Measurements from ENCODE around the gene SATB2. TPM values are rescaled to one million over a fixed set of nuclear protein-coding genes. Genes with fewer than 3 reads are reported as not detected.

SATB2 gene
- total RNA-seq, result 1.3 and 2.0 TPM in 2 replicates

DNA sequence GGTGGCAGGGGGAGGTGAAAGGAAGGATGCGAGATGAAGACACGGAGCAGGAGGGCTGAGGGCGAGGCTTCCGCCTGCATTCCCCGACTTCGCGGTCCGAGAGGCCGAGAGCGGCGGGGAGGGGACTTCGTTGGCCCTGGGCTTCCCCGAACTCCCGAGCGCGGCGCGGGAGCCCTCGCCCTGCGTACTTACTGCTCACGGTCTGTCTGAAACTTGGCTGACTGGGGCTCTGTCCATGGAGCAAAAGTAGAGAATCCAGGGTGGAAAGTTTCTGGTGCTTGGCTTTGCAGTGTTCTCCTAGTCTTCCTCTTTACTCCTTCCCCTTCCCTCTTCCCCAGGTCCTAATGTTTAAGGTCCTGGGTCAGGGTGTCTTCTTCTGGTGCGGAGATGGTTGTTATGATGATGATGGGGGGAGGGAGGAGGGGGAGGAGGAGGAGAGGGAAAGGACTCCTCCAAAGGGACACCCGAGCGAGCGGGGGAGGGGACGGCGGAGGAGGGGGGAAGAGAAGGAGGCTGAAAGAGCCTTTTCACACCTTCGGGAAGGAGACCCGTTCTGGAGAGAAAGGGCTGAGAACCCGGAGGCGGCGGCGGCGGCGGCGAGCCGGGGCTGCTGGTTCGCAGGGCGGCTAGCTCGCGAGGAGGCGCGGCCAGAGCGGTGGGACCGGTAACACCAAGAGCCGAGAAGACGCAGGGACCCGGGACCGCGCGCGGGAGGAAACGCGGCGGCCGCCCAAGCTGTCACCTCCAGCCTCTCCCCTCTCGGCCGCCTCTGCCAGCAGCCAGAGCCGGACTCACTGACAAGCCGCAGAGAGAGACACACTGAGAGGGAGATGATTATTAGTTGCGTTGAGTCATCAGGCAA lies at the start of gene SATB2:
TSS of gene SATB2 (minus strand) at position 793 of the 862 bp plus-strand sequence. CDS start 1,902 bp downstream, outside the sequence.
- no peak for DNase-seq (ENCODE audit: low read depth, low spot score)

DNA sequence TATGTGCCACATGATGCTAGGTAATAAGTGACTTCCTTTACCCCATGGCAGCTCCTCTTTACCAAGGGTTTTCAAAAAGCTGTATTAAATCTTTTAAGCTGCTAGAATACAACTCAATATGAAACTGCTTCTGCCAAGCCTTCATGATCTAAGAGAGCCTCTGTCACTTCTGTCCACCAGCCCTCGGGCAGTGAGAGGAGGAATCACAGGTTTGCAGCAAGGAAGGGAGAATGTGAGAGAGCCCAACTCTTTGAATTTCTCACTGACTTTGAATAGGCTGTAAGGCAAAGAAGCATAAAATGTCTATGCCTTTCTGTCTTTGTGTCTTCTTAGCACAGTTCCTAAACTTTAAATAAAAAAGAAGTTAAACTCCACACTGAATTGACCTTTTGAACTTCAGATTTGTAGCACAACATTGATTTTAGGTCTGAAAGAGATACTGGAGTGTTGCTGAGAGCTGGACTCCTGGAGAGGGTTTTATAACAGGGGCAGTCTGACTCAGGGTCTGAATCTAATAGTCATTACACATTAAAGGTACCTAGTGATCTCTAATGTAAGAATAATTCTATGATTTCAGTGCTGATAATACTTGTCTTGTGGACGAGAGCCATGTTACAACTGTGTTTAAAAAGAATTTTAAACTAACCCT lies 48.1 kb upstream of the SATB2 start:
- no peak for DNase-seq (ENCODE audit: low read depth, low spot score)

DNA sequence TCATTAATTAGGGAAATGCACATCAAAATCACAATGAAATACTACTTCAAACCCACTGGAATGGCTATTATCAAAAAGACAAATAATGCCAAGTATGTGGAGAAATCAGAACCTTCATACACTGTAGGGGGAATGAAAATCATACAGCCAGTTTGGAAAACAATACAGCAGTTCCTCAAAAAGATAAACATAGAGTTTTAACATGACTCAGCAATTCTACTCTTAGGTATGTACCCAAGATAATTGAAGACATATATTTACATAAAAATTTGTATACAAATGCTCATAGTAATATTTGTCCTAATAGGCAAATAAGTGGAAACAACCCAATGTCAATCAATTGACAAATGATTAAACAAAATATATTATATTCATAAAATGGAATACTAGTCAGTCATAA lies 45.4 kb upstream of the SATB2 start:
- DNase-seq (ENCODE audit: low read depth, low spot score), result no peak

DNA sequence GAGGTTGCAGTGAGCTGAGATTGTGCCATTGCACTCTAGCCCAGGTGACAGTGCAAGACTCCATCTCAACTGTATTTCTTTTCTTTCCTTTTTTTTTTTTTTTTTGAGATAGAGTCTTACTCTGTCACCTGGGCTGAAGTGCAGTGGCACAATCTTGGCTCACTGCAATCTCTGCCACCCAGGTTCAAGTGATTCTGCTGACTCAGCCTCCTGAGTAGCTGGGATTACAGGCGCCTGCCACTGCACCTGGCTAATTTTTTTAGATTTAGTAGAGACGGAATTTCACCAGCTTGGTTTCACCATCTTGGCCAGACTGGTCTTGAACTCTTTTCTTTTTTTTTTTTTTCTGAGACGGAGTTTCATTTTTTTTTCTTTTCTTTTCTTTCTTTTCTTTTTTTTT lies 41.3 kb upstream of the SATB2 start:
- DNase-seq (ENCODE audit: low read depth, low spot score), result no peak

DNA sequence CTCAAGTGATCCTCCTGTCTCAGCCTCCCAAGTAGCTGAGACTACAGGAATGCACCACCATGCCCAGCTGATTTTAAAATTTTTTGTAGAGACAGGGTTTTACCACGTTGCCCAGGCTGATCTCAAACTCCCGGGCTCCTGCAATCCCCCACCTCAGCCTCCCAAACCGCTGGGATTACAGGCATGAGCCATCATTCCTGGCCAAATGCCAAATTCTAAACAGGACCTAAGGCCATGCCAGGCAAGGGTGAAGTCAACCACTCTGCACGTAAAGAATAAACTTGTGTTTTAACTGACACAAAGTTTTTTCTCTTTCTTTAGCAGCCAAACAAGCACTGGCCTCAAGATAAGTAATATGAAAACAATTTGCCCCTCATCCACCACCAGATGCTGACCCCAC lies 37.4 kb upstream of the SATB2 start:
- no peak for DNase-seq (ENCODE audit: low read depth, low spot score)

DNA sequence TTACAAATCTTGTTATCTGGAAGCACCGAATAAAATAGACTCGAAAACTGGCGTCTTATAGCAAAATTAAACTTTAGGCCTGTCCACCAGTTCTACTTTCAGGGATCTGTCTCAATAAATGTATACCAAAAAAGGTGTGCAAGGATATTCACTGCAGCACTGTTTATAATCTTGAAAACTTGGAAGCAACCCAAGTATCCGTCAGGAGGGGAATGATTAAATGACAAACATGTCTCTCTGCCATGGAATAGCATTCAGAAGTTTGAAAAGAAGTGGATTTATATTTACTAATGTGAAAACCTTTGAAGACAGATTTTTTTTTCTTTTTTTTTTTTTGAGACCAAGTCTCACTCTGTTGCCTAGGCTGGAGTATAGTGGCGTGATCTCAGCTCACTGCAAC lies 32.3 kb upstream of the SATB2 start:
- DNase-seq (ENCODE audit: low read depth, low spot score), result no peak

DNA sequence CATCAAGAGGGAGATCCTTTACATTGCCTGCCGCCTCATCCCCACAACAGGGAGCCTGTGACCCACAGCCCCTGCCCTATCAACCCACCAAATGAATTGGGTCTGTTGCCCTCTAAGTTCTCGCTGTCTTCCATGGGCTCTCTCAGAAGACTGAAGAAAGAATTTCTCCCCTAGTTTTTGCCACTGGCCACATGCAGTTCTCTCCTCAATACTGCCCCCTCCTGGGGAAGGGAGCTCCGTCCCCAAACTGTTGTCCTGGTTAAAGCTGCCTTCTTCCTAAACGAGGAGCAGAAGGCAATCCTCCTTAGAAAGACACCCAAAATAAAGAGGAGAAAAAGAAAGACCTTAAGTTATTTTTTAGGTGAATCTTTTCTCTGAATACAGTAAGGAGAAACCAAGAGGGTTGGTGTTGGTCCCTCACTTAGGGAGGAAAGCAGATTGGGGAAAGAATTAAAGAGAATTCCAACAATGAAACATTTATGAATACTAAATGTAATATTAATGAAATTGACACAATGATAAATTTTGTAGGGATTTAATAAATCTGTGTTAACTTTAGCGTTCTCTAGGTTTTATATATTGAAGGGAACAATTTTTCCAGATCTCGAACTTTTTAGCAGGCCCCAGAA lies 31.1 kb upstream of the SATB2 start:
- peak; percentile 7 for DNase-seq (ENCODE audit: low read depth, low spot score)

DNA sequence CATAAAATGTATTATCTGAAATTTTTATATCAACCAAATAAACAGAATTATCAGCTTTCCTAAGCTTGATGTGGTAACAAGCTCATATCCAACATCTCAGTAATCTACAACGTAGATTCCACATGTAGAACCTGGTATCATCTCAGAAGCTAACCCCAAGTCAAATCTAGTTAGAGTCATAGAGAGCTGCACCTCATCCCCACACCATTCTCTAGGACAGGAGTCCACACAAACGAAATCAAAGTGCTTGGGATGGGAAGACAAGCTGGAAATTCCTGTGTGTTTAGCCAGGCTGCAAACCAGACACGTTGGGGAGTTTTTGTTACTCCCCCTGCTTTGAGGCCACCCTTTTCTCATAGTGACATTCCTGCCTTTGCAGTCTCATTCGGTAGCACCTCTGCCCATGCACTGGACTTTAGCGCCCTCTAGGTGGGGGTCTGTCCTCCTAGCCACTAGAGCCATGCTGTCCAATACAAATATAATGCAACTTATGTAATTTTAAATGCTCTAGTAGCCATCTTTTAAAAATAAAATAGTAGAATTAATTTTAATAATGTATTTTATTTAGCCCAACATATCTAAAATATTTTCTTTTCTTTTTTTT lies 28.1 kb upstream of the SATB2 start:
- peak; percentile 13 for DNase-seq (ENCODE audit: low read depth, low spot score)

DNA sequence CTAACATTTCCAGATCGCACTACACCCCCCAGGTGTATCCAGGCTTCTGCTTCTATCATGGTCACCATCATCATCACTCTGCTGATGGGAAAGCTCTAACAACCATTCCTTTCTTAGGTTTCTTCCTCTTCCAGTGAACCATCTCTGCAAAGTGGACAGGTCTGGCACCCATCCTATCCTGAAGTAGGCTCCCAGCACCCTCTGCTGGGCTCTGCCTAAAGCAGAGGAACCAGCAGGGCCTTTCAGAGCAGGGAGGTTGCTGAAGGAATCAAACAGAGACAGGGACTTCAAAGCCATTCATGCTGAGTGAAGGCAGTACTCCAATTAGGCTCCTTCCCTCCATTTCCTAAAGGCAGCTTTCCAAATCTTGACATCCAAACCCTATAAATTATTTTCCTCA lies 27.2 kb upstream of the SATB2 start:
- DNase-seq (ENCODE audit: low read depth, low spot score), result no peak

DNA sequence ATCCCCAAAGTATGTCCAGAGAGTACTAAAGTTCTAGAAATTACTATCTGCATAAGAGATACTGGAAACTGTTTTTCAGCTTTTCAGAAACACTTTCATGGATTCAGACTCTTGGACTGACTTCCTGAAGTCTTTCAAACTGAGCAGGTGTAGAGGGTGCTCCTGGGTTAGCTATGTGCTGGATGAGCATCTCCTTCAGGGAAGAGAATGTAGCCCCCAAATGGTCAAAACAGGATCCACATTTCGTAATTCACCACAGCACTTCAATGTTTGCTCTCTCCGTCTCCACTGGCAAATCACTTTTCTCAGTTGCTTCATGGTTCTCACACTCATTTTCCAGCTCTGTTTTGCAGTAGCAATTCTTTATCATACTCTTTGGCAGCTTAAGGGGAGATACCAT lies 23.2 kb upstream of the SATB2 start:
- no peak for DNase-seq (ENCODE audit: low read depth, low spot score)

DNA sequence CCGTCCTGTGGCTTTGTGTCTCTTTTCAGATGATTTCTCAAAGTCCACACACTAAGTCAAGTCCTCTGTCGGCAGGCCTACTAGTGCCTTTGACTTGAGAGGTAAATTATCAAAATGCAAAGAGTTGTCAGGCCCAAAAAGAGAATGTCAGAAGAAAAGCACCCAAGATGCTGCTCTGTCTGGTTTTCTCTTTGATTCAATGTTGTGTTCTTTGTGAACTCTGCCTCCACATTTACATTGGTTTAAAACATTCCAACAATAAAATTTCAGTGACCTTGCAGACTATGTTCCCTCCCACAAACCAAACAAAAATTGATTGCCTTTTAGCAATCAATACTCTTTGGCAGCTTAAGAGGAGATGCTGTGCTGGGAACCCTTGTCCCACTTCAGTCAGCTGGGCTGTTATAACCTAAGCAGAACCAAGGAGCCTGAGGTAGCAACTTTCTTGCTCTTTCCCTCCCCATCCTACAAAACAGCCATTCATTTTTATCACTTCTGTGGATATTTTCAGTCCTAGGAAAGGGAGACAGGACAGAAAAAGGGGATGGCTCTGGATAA lies 19.6 kb upstream of the SATB2 start:
- no peak for DNase-seq (ENCODE audit: low read depth, low spot score)

DNA sequence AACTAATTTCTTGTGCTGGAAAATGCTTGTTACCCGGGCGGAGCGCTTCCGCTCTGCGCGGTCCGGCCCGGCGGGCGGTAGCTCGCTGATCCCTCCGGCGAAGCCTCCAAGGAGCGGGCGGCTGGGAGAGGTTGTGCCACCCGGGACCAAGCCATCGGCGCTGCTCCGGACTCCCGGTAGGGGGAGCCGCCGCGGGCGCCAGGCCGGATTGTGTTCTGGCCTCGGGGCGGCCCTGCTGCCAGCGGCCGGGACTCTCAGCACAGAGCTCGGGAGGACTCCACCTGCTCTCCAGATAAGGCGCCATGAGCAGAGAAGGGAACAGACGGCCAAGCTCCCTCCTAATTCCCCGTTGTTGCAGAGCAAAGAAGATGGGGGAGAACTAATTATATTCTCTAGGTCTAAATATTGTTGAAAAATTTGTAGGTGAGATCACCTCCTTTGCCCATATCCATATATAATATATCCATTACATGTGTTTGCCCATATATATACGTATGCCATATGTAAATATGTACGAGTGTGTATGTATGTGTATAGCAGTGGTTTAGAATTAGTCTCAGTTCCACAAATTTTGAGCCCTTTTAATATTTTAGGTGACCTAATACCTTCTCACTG lies 13.8 kb upstream of the SATB2 start:
- no peak for DNase-seq (ENCODE audit: low read depth, low spot score)

DNA sequence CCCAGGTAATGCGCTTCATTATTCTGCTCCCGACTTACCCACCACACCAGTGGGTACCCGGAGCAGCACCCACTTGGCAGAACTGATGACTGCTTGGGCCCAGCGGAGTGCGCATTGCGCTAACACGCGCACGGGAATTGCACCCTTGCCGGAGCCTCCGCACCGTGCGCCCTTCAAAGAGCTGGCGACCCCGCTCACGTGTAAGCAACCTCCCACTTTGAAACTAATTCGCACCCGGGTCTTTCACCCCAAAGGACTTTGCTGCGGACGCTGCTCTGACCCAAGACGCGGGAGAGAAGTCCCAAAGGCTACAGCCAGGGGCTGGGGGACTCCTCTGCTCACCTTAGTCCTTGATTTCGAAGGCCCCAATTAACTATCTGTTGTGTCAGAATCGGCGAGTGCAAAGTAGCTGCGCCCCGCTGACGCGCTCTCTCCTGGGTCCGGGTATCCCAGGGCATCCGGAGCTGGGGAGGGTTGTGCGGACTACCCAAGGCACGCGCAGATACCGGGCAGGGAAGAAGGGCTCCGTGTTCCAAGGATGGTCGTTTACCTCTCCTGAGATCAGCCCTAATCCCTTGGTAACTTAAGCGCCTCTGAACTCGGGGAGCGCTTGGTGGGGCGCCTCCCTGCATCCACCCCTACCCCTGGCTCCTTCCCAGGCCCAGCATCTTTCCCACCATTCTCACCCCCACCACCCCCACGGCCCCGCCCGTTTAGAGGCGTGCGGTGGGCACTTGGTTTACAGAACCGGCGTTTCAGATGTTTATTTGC lies 13.1 kb upstream of the SATB2 start:
- no peak for DNase-seq (ENCODE audit: low read depth, low spot score)

DNA sequence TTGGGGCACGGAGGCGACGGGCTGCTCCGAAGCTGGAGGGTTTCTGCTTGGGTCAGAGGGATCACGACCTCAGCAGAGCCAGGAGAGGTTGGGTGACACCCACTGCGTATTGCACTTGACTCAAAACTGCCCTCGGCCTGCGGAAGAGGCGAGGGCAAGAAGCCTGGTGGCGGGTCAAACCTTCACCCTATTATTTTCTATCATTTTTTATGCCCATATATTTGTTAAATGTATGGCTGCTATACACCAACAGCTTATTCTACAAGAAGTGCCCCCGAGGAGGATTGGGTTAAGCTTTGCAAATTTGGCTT lies 12.6 kb upstream of the SATB2 start:
- no peak for DNase-seq (ENCODE audit: low read depth, low spot score)

DNA sequence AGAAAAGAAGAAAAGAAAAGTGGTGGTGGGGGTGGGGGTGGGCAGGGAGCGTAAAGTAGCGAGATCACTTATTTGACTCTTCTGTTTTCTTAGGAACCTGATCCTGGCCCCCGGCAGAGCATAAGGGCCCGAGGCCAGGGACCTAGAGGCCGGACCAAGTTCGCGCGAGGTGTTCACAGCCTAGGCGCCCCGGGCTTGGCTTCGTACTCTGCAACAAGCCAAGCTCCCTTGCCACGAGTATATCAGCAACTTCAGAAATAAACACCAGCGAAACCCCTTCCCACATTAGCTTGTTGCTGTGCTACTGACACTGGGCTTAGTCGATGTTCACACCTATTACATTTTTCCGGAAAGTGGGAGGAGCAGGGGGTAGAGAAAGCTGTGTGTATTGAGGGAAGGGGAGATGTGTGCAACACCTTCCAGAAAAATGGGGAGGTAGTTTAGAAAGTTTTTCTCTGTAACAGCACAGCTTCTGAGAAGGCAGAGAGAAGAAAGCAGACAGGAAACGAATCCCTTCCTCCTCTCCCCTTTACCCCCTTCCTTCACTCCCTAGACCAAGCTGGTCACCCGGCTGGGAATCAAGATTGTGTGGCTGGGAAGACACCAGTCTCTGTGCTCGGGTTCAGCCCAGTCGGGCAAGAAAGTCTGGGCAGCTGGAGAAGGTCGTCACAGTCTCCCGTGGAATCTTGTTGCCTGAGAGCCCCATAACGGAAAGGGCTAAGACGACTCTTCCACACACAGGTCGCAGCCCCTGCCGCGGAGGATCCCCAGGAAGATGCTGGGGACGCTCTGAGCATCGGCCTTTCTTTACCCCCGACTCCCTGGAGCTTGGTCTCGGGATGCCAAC lies 12.0 kb upstream of the SATB2 start:
- no peak for DNase-seq (ENCODE audit: low read depth, low spot score)

DNA sequence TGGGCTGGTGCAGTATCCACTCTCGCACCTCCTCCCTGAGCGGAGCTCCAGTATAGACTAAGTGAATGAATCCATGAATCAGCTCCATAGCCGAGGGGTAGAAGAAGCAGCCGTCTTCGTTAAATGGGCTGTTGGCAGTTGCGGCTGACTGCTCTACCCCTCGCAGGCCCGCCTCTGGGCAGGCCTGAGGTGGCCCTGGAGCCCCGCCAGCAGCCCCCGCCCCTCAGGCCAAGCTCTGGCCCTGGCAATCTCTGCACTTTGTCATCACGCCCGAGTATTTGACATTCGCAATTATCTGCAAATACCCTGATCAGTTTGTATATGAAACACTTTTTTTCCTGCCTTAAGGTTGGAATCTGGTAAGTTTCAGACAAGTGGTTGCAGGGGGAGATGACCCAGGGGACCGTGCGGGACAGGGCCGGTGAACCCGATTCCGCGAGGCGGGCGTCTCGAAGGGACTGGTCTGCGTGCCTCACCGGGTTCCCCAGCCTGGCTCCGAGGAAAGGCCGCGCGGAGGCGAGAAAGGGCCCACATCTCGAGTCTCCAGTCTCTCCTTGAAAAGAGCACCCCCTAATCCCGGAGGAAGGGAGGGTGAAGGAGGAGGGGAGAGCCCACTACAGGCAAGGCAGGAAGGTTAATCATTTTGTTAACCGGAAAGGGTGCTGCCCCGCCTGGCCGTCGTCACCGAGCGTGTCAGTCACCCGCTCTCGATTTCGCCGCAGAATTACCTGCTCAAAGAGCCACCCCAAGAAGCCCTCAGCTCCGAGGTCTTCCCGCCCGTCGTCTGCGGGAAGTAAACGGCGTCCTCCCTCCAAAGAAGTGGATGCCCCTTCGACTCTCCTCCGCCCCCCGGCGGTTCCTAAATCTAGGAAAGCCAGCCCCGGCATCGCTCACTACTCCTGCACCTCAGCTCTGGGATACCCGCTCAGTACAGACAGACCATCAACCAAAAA lies 11.1 kb upstream of the SATB2 start:
- DNase-seq (ENCODE audit: low read depth, low spot score), result no peak

DNA sequence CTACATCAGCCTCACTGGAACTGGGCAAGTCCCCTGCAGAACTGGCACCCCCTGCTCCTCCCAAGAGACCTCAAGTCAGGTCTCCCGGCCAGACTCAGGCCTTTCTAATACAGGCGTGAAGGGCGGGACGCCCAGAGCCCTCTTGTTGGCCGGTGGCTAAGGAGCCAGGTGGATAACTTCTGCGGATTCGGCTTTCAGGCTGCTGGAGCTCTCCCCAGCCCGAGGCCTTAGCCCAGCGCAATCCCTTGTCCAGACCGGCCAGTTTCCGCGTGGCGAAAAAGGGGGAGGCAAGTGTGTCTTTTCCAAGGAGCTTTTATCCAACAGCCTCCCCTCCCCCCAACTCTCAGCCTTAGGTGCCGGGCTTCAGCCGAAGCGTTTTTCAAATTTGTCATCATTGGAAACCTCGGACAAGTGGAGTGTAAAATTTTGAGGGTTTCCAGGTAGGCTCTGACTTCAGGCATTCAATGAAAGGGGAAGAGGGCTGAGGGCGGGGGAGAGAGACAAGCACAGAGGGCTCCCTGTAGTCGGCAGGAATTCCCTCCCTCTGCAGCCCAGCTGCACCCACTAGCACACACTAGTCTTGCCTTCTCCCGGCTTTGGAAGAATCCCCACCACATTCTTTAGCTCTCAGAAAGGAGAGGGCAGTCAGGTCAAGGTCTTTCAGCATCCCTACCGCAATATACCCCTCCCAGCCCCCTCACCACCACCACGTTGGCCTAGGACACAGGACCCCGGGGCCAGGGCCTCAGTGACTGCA lies 9.5 kb upstream of the SATB2 start:
- no peak for DNase-seq (ENCODE audit: low read depth, low spot score)

DNA sequence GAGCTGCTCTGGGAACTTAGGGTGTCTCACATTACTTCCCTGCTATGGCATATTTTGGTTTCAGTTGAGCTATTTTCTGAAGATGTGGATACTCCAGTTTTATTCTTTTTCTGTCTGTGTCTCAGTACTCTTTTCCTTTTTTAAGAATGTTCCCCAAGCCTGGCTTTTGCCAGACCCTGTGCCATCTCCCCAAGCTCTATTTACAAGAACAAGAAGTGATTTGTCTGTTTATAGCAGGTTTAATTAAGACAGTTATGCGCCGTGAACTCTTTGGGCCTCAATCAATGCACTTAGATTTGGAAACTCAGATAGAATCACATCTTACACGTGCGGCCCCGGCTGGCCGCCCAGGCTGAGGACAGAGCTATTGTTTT lies 8.9 kb upstream of the SATB2 start:
- no peak for DNase-seq (ENCODE audit: low read depth, low spot score)

Measured in pulmonary artery endothelial cell (primary cell).